Measurements from ENCODE around the gene PHTF2. TPM values are rescaled to one million over a fixed set of nuclear protein-coding genes. Genes with fewer than 3 reads are reported as not detected.
"Not testable (repeated sequence)": the region's sequence is repeated elsewhere in the genome, so short reads cannot be mapped to it uniquely, and the experiment has no call there.

Gene PHTF2
- polyA plus RNA-seq, 3 donors: 10.1 to 34.3 (median 10.3) TPM

DNA sequence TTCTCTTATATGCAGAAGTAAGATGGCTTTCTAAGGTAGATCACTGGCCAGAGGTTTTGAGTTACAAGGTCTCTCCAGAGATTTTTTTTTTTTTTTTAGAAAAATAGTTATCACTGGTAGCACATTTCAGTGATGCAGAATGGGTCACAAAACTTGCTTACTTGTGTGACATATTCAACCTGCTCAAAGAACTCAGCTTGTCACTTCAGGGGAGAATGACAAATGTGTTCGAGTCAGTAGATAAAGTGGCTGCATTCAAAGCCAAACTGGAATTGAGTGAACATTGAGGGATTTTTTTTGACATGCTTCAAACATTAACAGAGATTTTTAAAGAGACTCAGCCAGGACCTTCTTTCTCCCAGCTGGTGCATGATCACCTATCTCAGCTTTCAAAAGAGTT is 33.4 kb downstream of the PHTF2 start:
- no peaks in the 10 kb centered on the region for H3K9me3 ChIP-seq (replicated peaks in 1 of 2; ENCODE audit: control insufficient read depth in 1 of 2, insufficient read depth in 1 of 2, low read length in 2 of 2)
- peaks cover 0 to 5% (median 0%) of the 10 kb centered on the region in 7 donors for H3K9me3 Mint-ChIP-seq
- no peaks in the 10 kb centered on the region for H3K36me3 ChIP-seq (replicated peaks in 1 of 2; ENCODE audit: control insufficient read depth in 1 of 2, insufficient read depth in 2 of 2, low read length in 2 of 2)
- H3K4me1 ChIP-seq (ENCODE audit: control insufficient read depth in 1 of 2, insufficient read depth in 2 of 2, low read length in 2 of 2): peaks cover 12 to 14% of the 10 kb centered on the region in 2 donors
- H3K27ac Mint-ChIP-seq: no peak overlapping the region
- no peak overlapping the region for H2AFZ ChIP-seq (ENCODE audit: insufficient read depth, low read depth, low read length, poor library complexity, severe bottlenecking)
- peaks cover 4 to 7% of the 10 kb centered on the region in 2 donors for H3K36me3 Mint-ChIP-seq
- no peak for DNase-seq
- H3K27ac ChIP-seq (ENCODE audit: low read depth in 1 of 2, low read length in 2 of 2): no peak overlapping the region
- H3K27me3 Mint-ChIP-seq (ENCODE audit: low read depth in 3 of 3): no peaks in the 10 kb centered on the region
- H3K4me3 Mint-ChIP-seq: no peak overlapping the region
- no CpG with 5 or more reads among the region's 1 CpG for WGBS (ENCODE audit: insufficient coverage)
- H3K4me3 ChIP-seq (replicated peaks in 1 of 3; ENCODE audit: low read depth in 2 of 3, low read length in 3 of 3): no peak overlapping the region
- peaks cover 24% of the 10 kb centered on the region for H3K4me1 Mint-ChIP-seq
- TF ChIP-seq, protein P1, sequence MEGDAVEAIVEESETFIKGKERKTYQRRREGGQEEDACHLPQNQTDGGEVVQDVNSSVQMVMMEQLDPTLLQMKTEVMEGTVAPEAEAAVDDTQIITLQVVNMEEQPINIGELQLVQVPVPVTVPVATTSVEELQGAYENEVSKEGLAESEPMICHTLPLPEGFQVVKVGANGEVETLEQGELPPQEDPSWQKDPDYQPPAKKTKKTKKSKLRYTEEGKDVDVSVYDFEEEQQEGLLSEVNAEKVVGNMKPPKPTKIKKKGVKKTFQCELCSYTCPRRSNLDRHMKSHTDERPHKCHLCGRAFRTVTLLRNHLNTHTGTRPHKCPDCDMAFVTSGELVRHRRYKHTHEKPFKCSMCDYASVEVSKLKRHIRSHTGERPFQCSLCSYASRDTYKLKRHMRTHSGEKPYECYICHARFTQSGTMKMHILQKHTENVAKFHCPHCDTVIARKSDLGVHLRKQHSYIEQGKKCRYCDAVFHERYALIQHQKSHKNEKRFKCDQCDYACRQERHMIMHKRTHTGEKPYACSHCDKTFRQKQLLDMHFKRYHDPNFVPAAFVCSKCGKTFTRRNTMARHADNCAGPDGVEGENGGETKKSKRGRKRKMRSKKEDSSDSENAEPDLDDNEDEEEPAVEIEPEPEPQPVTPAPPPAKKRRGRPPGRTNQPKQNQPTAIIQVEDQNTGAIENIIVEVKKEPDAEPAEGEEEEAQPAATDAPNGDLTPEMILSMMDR (IDR thresholded peaks at IDR 0.05): no peak
- no peak overlapping the region for H3K9ac ChIP-seq (ENCODE audit: insufficient read depth, low read length, poor library complexity, severe bottlenecking)
- peaks cover 66% of the 10 kb centered on the region for H3K79me2 ChIP-seq (ENCODE audit: insufficient read depth, low read length)
- peaks cover 6% of the 10 kb centered on the region for H4K20me1 ChIP-seq (ENCODE audit: insufficient read depth, low read length)
- no peak overlapping the region for H3K4me2 ChIP-seq (replicated peaks; ENCODE audit: extremely low read depth, low read length, poor library complexity, severe bottlenecking)
- intact Hi-C loops (cut with micrococcal nuclease): no loop called here
- H3K27me3 ChIP-seq (ENCODE audit: control insufficient read depth in 2 of 2, insufficient read depth in 2 of 2, low read length in 2 of 2): no peaks in the 10 kb centered on the region

DNA sequence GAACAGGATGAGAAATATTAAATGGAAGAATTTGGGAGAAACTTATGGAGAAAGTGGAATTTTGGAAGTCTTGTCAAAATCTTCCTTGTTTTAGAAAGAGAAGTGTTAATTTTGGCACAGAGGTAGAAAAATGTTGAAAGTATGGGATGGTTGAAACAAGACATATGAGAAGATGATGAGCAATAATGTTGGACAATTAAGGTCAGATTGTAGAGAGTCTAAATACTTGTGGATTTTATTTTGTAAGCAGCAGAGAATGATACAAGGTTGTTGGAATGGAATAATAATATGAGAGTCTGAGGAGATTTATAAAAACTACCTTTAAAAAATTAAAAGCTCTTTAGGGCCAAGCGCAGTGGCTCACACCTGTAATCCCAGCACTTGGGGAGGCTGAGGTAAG is 34.6 kb downstream of the PHTF2 start:
- DNase-seq: no peak
- peak overlapping the region in 1 of 7 donors; percentile 18 for H3K27ac Mint-ChIP-seq
- Histone ChIP-seq H3K9ac (ENCODE audit: insufficient read depth, low read length, poor library complexity, severe bottlenecking) (no peak overlapping the region), H3K9me3 (replicated peaks in 1 of 2; ENCODE audit: control insufficient read depth in 1 of 2, insufficient read depth in 1 of 2, low read length in 2 of 2) (no peaks in the 10 kb centered on the region), H2AFZ (ENCODE audit: insufficient read depth, low read depth, low read length, poor library complexity, severe bottlenecking) (no peak overlapping the region), H3K4me2 (replicated peaks; ENCODE audit: extremely low read depth, low read length, poor library complexity, severe bottlenecking) (no peak overlapping the region), H3K79me2 (ENCODE audit: insufficient read depth, low read length) (peaks cover 66% of the 10 kb centered on the region), H3K27me3 (ENCODE audit: control insufficient read depth in 2 of 2, insufficient read depth in 2 of 2, low read length in 2 of 2) (no peaks in the 10 kb centered on the region), H3K36me3 (replicated peaks in 1 of 2; ENCODE audit: control insufficient read depth in 1 of 2, insufficient read depth in 2 of 2, low read length in 2 of 2) (no peaks in the 10 kb centered on the region), H4K20me1 (ENCODE audit: insufficient read depth, low read length) (peaks cover 6% of the 10 kb centered on the region), H3K4me3 (replicated peaks in 1 of 3; ENCODE audit: low read depth in 2 of 3, low read length in 3 of 3) (no peak overlapping the region), H3K27ac (ENCODE audit: low read depth in 1 of 2, low read length in 2 of 2) (no peak overlapping the region), H3K4me1 (ENCODE audit: control insufficient read depth in 1 of 2, insufficient read depth in 2 of 2, low read length in 2 of 2) (peaks cover 12 to 14% of the 10 kb centered on the region in 2 donors)
- TF ChIP-seq, protein P1 (IDR thresholded peaks at IDR 0.05): no peak
- peaks cover 0 to 5% (median 0%) of the 10 kb centered on the region in 7 donors for H3K9me3 Mint-ChIP-seq
- no CpG with 5 or more reads among the region's 1 CpG for WGBS (ENCODE audit: insufficient coverage)
- H3K4me3 Mint-ChIP-seq: no peak overlapping the region
- no peaks in the 10 kb centered on the region for H3K27me3 Mint-ChIP-seq (ENCODE audit: low read depth in 3 of 3)
- intact Hi-C loops (cut with micrococcal nuclease): no loop called here
- H3K36me3 Mint-ChIP-seq: peaks cover 4 to 7% of the 10 kb centered on the region in 2 donors
- peaks cover 20% of the 10 kb centered on the region for H3K4me1 Mint-ChIP-seq

DNA sequence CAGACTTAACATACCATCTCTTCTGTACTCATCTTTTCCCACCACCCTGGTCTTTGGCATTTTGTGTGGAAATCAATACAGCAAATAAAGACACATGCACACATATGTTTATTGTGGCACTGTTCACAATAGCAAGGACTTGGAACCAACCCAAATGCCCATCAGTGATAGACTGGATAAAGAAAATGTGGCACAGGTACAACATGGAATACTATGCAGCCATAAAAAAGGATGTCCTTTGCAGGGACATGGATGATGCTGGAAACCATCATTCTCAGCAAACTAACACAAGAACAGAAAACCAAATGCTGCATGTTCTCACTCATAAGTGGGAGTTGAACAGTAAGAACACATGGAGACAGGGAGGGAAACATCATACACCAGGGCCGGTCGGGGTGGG is 37.9 kb downstream of the PHTF2 start:
- H3K36me3 Mint-ChIP-seq; H3K4me2 ChIP-seq (replicated peaks; ENCODE audit: extremely low read depth, low read length, poor library complexity, severe bottlenecking); H2AFZ ChIP-seq (ENCODE audit: insufficient read depth, low read depth, low read length, poor library complexity, severe bottlenecking); DNase-seq; H3K27ac ChIP-seq (ENCODE audit: low read depth in 1 of 2, low read length in 2 of 2); H3K36me3 ChIP-seq (replicated peaks in 1 of 2; ENCODE audit: control insufficient read depth in 1 of 2, insufficient read depth in 2 of 2, low read length in 2 of 2); H3K4me3 Mint-ChIP-seq; H3K4me3 ChIP-seq (replicated peaks in 1 of 3; ENCODE audit: low read depth in 2 of 3, low read length in 3 of 3); H3K9ac ChIP-seq (ENCODE audit: insufficient read depth, low read length, poor library complexity, severe bottlenecking); H4K20me1 ChIP-seq (ENCODE audit: insufficient read depth, low read length); H3K27me3 ChIP-seq (ENCODE audit: control insufficient read depth in 2 of 2, insufficient read depth in 2 of 2, low read length in 2 of 2); H3K27ac Mint-ChIP-seq; intact Hi-C loops (cut with micrococcal nuclease); H3K27me3 Mint-ChIP-seq (ENCODE audit: low read depth in 3 of 3); H3K9me3 Mint-ChIP-seq; H3K9me3 ChIP-seq (replicated peaks in 1 of 2; ENCODE audit: control insufficient read depth in 1 of 2, insufficient read depth in 1 of 2, low read length in 2 of 2): not testable (repeated sequence)
- no CpG with 5 or more reads among the region's 2 CpGs for WGBS (ENCODE audit: insufficient coverage)
- H3K79me2 ChIP-seq (ENCODE audit: insufficient read depth, low read length): peaks cover 44% of the 10 kb centered on the region
- H3K4me1 Mint-ChIP-seq: peaks cover 19% of the 10 kb centered on the region
- peaks cover 12 to 14% of the 10 kb centered on the region in 2 donors for H3K4me1 ChIP-seq (ENCODE audit: control insufficient read depth in 1 of 2, insufficient read depth in 2 of 2, low read length in 2 of 2)

Measured in CD14-positive monocyte (primary cell).